ENCODE results near the gene RABGAP1L. TPM values are rescaled to one million over a fixed set of nuclear protein-coding genes. Genes with fewer than 3 reads are reported as not detected.

The RABGAP1L gene
- total and polyA plus RNA-seq, 2 of the 8 experiments (the other 6 are each of a cell fraction or from before 2014, with no cell fraction given): 33.3 to 156 TPM

DNA sequence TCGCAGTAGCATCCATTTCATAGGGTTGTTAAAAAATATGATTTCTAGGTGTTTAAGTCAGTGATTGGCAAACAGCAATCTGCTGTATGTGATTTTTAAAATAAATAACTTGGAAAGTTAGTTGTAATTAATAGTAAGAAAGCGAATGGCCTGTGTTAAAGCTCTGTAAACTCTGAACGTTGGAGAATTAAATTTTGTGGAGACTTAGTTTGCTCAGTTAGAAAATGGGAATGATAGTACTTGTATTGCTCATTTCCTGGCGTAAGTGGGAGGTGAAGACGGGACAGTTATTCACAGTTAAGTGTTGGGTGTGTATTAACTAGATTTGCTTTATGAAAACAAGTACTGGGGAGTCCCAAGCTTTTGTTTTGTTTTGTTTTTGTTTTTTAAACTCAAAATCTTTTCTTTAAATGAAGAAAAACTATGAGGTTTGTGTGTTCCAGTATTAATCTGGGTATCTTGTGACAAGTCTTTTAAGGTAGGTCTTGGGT is 841.4 kb downstream of the RABGAP1L start:
- no peaks in the 10 kb centered on the region for H3K27me3 ChIP-seq (replicated peaks in 1 of 4; ENCODE audit: control insufficient read depth in 3 of 4, extremely low read depth in 1 of 4, insufficient read depth in 3 of 4, low read length in 3 of 4)
- H3K14ac ChIP-seq (ENCODE audit: insufficient read length): no peak overlapping the region
- H3K4me2 ChIP-seq (ENCODE audit: insufficient read depth in 1 of 2, low read depth in 2 of 2, low read length in 2 of 2): peak overlapping the region; percentile 66 to 97
- H3K27ac ChIP-seq (ENCODE audit: low read depth, low read length): no peak overlapping the region
- H3K9me3 ChIP-seq (ENCODE audit: insufficient read depth in 2 of 2, low read depth in 1 of 2, low read length in 1 of 2): no peaks in the 10 kb centered on the region
- H2BK5ac ChIP-seq (ENCODE audit: low read depth, low read length): no peak overlapping the region
- CTCF ChIA-PET (ENCODE audit: partially characterized antibody): interaction anchor here (1.0 to 1.4 kb wide), 5 partner anchors 15 to 251 kb away, joined by 3 to 4 read pairs (median 4); no protein-coding TSS in a partner anchor
- H2AK5ac ChIP-seq (ENCODE audit: low read depth, low read length): no peak overlapping the region
- H4K8ac ChIP-seq (ENCODE audit: extremely low read depth, insufficient read depth, low read length): no peak overlapping the region
- H3K4me1 ChIP-seq (replicated peaks in 1 of 4; ENCODE audit: control insufficient read depth in 3 of 4, insufficient read depth in 4 of 4, low read length in 3 of 4): peaks cover 0 to 4% (median 0%) of the 10 kb centered on the region in 4 experiments; a peak in 1 of 7 replicates
- no peak overlapping the region for H2BK20ac ChIP-seq (ENCODE audit: low read length)
- H2BK120ac ChIP-seq (replicated peaks; ENCODE audit: low read depth, low read length): no peak overlapping the region
- H3K18ac ChIP-seq (ENCODE audit: extremely low read depth, low read length): 0 out of 2 replicates have a peak overlapping the region, but pooled peaks have one; percentile 51
- DNase-seq (ENCODE audit: low read depth in 1 of 2, low spot score in 2 of 2): no peak
- WGBS, 2 experiments (ENCODE audit: extremely low coverage in 1 of 2, insufficient coverage in 1 of 2, insufficient read length in 1 of 2, insufficient replicate concordance in 2 of 2, low coverage in 1 of 2, low lambda C conversion rate in 2 of 2, missing lambda C conversion rate in 1 of 2): 10% methylated on average over 5 of the region's 5 CpGs; no CpG with 5 or more reads in 1 of the 2 experiments
- peak overlapping the region; percentile 94 for H3K56ac ChIP-seq (replicated peaks; ENCODE audit: insufficient read length, low read depth, low read length)
- H3K4me3 ChIP-seq (ENCODE audit: extremely low read depth in 1 of 4, insufficient read depth in 2 of 4, low read depth in 3 of 4, low read length in 4 of 4): peak overlapping the region; percentile 92 to 96 (median 94)
- no peak for FAIRE-seq
- H3K23me2 ChIP-seq (ENCODE audit: low read depth, low read length): peaks cover 5% of the 10 kb centered on the region
- H2BK12ac ChIP-seq (ENCODE audit: low read depth, low read length): no peak overlapping the region
- POLR2A ChIA-PET (ENCODE audit: partially characterized antibody): interaction anchor here (0.7 to 4.5 kb wide), 15 partner anchors 12 to 241 kb away, joined by 3 to 66 read pairs (median 10); partner anchors contain the start of gene MRPS14
- H4K5ac ChIP-seq (ENCODE audit: insufficient read length, low read depth, low read length): no peak overlapping the region
- TF ChIP-seq, protein P1, sequence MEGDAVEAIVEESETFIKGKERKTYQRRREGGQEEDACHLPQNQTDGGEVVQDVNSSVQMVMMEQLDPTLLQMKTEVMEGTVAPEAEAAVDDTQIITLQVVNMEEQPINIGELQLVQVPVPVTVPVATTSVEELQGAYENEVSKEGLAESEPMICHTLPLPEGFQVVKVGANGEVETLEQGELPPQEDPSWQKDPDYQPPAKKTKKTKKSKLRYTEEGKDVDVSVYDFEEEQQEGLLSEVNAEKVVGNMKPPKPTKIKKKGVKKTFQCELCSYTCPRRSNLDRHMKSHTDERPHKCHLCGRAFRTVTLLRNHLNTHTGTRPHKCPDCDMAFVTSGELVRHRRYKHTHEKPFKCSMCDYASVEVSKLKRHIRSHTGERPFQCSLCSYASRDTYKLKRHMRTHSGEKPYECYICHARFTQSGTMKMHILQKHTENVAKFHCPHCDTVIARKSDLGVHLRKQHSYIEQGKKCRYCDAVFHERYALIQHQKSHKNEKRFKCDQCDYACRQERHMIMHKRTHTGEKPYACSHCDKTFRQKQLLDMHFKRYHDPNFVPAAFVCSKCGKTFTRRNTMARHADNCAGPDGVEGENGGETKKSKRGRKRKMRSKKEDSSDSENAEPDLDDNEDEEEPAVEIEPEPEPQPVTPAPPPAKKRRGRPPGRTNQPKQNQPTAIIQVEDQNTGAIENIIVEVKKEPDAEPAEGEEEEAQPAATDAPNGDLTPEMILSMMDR (IDR thresholded peaks at IDR 0.05; ENCODE audit: control extremely low read depth in 1 of 3, insufficient read depth in 1 of 3, low read depth in 1 of 3, low read length in 3 of 3): no peak
- no peak for TF ChIP-seq RAD21 (IDR thresholded peaks at IDR 0.05 in 1 of 2, conservative IDR thresholded peaks at IDR 0.05 in 1 of 2; ENCODE audit: low read depth in 2 of 2, low read length in 2 of 2)
- no peak for TF ChIP-seq RNF2 (IDR thresholded peaks at IDR 0.05; ENCODE audit: borderline replicate concordance, low read depth, low read length, missing control alignments, poor library complexity, severe bottlenecking)
- no peak for TF ChIP-seq CREB1 (IDR thresholded peaks at IDR 0.05)
- no peak for TF ChIP-seq POU5F1 (IDR thresholded peaks at IDR 0.05; ENCODE audit: low read depth, low read length)
- TF ChIP-seq, protein P2, sequence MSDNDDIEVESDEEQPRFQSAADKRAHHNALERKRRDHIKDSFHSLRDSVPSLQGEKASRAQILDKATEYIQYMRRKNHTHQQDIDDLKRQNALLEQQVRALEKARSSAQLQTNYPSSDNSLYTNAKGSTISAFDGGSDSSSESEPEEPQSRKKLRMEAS (IDR thresholded peaks at IDR 0.05): no peak
- H3K4ac ChIP-seq (replicated peaks; ENCODE audit: insufficient read length, low read depth, low read length): no peak overlapping the region
- peaks cover 39 to 57% of the 10 kb centered on the region in 2 experiments for H3K79me2 ChIP-seq (ENCODE audit: control insufficient read depth in 1 of 2, insufficient read depth in 2 of 2, low read length in 2 of 2)
- 0 out of 2 replicates have a peak, but pooled peaks cover 2% of the 10 kb centered on the region for H3K79me1 ChIP-seq (ENCODE audit: low read depth, low read length)
- H3K9ac ChIP-seq (replicated peaks in 1 of 4; ENCODE audit: extremely low read depth in 1 of 4, low read depth in 3 of 4, low read length in 3 of 4): peak overlapping the region; percentile 75 to 88 (median 84); a peak in 5 of 7 replicates
- H2BK15ac ChIP-seq (ENCODE audit: low read length): no peak overlapping the region
- peaks cover 0 to 9% of the 10 kb centered on the region in 2 experiments for H4K20me1 ChIP-seq (replicated peaks in 1 of 2; ENCODE audit: control insufficient read depth in 1 of 2, insufficient read depth in 2 of 2, low read length in 2 of 2)
- H2AFZ ChIP-seq (ENCODE audit: low read length): no peak overlapping the region
- peaks cover 4 to 13% (median 10%) of the 10 kb centered on the region in 4 experiments; a peak in 5 of 8 replicates for H3K36me3 ChIP-seq (ENCODE audit: control insufficient read depth in 2 of 4, insufficient read depth in 4 of 4, low read length in 3 of 4)
- H4K91ac ChIP-seq (replicated peaks; ENCODE audit: insufficient read length, low read length): no peak overlapping the region
- H3K23ac ChIP-seq (ENCODE audit: insufficient read length): no peak overlapping the region

Measured in H1 (cell line).